ENCODE measurements around the gene TEAD1. TPM values are rescaled to one million over a fixed set of nuclear protein-coding genes. Genes with fewer than 3 reads are reported as not detected.

Gene TEAD1
- total and polyA plus RNA-seq, 2 experiments from 2014 or later = 24.5 to 103 TPM

GRCh38 chr11:12728417-12728816 lies 54.2 kb downstream of the TEAD1 start:
- Mint-ChIP-seq H3K36me3 (ENCODE audit: low read depth) (peaks cover 3% of the 10 kb centered on the region; the same call in 1 of the 3 replicates), H3K4me3 (no peak overlapping the region), H3K27ac (no peak overlapping the region), H3K27me3 (ENCODE audit: insufficient read depth, low read depth, poor library complexity) (peaks cover 2% of the 10 kb centered on the region), H3K9me3 (no peaks in the 10 kb centered on the region), H3K4me1 (peaks cover 72% of the 10 kb centered on the region)
- Histone ChIP-seq H3F3A (replicated peaks; ENCODE audit: low read depth) (0 out of 2 replicates have a peak, but pooled peaks cover 4% of the 10 kb centered on the region), H3K4me3 (no peak overlapping the region), H3K27me3 (ENCODE audit: insufficient read depth) (no peaks in the 10 kb centered on the region), H3K27ac (ENCODE audit: low read depth) (no peak overlapping the region), H3K9me2 (ENCODE audit: insufficient read depth) (no peaks in the 10 kb centered on the region), H2AFZ (no peak overlapping the region), H3K4me2 (no peak overlapping the region), H3K36me3 (ENCODE audit: insufficient read depth) (no peaks in the 10 kb centered on the region), H3K79me2 (replicated peaks; ENCODE audit: insufficient read depth) (peaks cover 92% of the 10 kb centered on the region), H4K20me1 (replicated peaks; ENCODE audit: insufficient read depth) (peaks cover 60% of the 10 kb centered on the region), H3K4me1 (ENCODE audit: insufficient read depth) (peaks cover 68% of the 10 kb centered on the region)
- ATAC-seq (no peak), DNase-seq (ENCODE audit: low spot score) (no peak)
- no peak for TF ChIP-seq ZNF114 (CRISPR knock-in tag; IDR thresholded peaks at IDR 0.05)
- no peak for TF ChIP-seq STAT1 (IDR thresholded peaks at IDR 0.05; ENCODE audit: unreplicated experiment)
- TF ChIP-seq EZH2 (IDR thresholded peaks at IDR 0.05; ENCODE audit: low read depth, unreplicated experiment) = no peak
- no peak for TF ChIP-seq NANOG (IDR thresholded peaks at IDR 0.05; ENCODE audit: borderline replicate concordance)
- no peak for TF ChIP-seq JUNB (IDR thresholded peaks at IDR 0.05; ENCODE audit: unreplicated experiment)
- no peak for TF ChIP-seq ZNF462 (CRISPR knock-in tag; IDR thresholded peaks at IDR 0.05)
- no peak for TF ChIP-seq ETS1 (IDR thresholded peaks at IDR 0.05)
- TF ChIP-seq CTCF (conservative IDR thresholded peaks at IDR 0.05; ENCODE audit: low read depth in 2 of 2) = no peak
- TF ChIP-seq, protein P1, sequence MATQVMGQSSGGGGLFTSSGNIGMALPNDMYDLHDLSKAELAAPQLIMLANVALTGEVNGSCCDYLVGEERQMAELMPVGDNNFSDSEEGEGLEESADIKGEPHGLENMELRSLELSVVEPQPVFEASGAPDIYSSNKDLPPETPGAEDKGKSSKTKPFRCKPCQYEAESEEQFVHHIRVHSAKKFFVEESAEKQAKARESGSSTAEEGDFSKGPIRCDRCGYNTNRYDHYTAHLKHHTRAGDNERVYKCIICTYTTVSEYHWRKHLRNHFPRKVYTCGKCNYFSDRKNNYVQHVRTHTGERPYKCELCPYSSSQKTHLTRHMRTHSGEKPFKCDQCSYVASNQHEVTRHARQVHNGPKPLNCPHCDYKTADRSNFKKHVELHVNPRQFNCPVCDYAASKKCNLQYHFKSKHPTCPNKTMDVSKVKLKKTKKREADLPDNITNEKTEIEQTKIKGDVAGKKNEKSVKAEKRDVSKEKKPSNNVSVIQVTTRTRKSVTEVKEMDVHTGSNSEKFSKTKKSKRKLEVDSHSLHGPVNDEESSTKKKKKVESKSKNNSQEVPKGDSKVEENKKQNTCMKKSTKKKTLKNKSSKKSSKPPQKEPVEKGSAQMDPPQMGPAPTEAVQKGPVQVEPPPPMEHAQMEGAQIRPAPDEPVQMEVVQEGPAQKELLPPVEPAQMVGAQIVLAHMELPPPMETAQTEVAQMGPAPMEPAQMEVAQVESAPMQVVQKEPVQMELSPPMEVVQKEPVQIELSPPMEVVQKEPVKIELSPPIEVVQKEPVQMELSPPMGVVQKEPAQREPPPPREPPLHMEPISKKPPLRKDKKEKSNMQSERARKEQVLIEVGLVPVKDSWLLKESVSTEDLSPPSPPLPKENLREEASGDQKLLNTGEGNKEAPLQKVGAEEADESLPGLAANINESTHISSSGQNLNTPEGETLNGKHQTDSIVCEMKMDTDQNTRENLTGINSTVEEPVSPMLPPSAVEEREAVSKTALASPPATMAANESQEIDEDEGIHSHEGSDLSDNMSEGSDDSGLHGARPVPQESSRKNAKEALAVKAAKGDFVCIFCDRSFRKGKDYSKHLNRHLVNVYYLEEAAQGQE (IDR thresholded peaks at IDR 0.05; ENCODE audit: unreplicated experiment) = no peak
- TF ChIP-seq ZNF331 (CRISPR knock-in tag; IDR thresholded peaks at IDR 0.05; ENCODE audit: low read depth) = no peak
